Measurements from ENCODE around the gene EMX1.

EMX1 gene

DNA sequence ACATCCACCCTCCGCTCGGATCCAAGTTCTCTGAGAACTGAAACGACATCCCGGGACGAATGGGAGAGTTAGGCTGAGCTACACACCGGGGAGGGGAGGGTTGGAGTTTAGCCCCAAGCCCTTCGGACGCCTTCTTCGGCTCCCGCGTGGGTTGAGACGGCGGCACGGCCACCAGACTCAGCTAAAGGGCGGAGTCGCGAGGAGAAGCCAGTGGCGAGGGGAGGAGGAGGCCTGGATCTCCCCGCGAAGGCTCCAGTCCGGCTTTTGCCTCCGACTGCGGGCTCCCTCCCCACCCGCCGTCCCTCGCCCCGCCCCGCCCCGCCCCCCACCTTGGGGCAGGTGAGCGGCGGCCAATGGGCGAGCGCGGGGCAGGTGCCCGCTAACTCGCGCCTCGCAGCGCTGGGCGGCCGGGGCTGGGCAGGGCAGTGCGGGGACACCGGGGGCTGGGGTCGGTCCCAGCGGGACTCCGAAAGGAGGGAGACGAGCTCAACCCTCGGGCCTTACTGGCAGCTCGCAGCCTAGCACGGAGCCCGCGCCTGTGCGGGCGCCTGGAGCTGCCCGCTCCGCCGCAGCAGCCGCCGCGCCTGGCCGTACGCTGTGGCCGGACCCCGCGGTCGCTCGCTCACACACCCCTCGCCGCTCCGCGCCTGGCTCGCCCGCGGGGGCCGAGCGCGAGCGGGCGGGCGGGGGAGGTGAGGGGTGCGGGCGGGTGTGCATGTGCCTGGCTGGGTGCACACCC lies at the start of gene EMX1:
TSS of gene EMX1 (plus strand) at position 382 of the 739 bp plus-strand sequence. CDS start at position 716, 334 bp downstream.
- no peak for DNase-seq (ENCODE audit: low spot score)

DNA sequence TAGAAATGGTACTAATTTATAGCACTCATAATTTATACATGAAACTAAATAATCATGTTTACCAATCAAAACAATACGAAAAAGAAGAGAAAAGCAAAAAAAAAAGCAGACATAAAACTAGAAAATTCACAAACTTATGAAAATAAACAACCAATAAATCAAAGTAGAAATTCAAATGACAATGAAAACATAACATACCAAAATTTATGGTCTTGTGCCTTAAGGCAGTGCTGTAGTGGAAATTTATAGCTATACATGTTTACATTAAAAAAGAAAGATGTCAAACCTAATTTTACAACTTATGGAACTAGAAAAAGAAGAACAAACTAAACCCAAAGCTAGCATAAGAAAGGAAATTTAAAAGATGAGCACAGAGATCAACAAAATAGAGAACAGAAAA lies 46.3 kb upstream of the EMX1 start:
- no peak for DNase-seq (ENCODE audit: low spot score)

DNA sequence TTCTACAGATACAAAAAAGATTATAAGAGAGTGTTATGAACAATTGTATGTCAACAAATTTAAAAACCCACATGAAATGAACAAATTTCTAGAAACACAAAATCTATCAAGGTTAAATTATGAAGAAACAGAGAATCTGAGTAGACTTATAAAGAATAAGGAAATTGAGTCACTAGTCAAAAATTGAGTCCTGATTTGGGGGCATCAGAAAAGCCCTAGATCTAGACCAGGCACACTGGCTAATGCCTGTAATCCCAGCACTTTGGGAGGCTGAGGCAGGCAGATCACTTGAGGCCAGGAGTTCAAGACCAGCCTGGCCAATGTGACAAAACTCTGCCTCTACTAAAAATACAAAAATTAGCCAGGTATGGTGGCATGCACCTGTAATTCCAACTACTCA lies 45.4 kb upstream of the EMX1 start:
- no peak for DNase-seq (ENCODE audit: low spot score)

DNA sequence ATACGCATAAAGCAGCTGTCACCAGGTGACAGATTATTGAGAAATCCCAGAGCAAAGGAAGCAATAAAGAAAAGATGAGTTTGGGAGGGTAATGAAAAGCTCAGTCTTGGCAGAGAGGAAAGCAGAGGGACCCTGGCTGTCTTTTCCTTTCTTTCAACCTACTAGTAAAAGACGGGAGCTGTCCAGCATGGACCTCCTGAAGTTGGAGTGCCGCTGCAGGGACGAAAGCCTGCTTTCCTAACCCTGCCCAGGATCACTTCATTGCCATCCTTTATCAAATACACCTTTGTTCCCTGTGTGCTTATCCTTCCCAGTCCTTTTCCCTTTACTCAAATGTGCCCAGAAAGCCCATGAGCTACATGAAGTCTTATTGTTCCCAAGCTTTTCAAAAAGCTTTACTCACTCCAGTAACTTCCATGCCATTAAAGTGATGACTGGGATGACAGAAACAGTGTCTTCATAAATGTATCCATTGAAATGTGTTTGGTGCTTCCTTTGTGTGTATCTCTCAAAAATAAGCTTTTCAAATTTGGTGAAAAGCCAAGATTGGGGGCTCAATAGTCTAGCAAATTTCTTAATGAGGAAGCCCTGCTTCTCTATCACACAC lies 33.9 kb upstream of the EMX1 start:
- no peak for DNase-seq (ENCODE audit: low spot score)

DNA sequence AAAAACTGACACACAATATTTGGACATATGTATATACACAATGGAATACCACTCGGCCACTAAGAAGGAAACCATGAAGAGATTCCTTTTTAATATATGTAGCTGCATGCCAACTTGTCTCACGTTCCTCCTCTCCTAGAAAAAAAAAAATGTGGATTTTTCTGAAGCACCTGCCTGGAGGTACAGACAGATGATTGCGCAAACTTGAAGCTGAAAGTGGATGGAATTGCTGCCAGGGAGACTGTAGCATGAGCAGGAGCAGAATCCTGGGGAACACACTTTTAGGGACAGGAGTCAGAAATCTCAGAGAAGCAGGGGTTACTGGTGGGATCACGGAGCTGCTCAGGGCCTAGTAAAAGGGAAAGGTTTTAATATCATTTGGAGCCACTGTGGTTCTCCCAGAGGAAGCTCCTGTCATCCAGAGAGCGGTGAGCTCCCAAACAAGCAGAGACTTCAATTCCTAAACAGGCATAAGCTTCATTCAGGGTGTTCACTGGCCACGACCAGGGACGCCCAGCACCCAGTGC lies 30.8 kb upstream of the EMX1 start:
- no peak for DNase-seq (ENCODE audit: low spot score)

DNA sequence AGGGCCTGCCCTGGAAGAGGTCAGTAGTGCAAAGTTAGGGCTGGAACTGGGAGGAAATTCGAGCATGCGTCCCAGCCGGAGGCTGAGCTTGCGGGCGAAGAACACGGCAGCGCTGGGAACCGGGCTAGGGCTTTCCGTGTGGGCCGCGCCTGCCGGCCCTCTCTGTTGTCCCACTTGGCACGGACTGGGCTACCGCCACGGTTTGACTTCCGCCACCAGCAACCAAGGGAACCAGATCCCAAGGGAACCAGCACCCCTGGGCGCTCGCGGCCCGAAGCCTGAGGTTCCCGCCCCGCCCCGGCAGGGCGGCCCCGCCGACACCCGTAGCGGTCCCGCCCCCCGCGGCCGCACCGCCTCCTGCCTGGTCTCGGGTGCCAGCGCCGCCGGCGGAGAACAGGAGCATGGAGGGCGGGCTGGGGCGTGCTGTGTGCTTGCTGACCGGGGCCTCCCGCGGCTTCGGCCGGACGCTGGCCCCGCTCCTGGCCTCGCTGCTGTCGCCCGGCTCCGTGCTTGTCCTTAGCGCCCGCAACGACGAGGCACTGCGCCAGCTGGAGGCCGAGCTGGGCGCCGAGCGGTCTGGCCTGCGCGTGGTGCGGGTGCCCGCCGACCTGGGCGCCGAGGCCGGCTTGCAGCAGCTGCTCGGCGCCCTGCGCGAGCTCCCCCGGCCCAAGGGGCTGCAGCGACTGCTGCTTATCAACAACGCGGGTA lies 30.1 kb upstream of the EMX1 start, which contains the start of gene SPR:
TSS of gene SPR (plus strand) at position 377 of the 708 bp plus-strand sequence. CDS start at position 402, 25 bp downstream.
- peak; percentile 27 for DNase-seq (ENCODE audit: low spot score)

DNA sequence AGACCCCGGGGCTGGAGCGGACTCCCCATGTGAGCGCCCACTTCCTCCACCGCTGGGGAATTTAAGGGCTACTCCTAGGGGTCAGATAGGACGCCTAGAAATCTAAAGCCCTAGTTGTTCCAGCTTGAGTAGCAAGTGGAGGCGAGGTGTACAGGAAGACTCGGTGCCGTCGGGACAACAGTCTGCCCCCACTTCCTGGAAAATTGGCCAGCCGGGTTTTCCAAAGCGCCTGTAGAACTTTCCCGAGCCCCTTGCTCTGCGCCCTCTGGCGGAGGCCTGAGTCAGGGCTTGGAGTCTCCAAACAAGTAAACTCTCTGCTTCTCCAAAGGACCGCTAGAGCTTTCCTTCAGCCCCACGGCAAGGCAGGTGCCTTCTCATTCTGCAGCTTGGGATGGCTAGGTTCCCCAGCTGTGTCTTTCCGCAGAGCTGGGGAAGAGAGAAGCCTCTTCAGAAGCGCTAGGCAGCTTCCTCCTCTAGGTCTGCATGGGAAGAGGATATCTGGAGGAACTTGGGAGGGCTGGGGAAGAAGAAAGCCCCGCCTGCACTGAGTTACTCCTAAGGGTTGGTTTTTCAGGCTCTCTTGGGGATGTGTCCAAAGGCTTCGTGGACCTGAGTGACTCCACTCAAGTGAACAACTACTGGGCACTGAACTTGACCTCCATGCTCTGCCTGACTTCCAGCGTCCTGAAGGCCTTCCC lies 29.4 kb upstream of the EMX1 start:
- DNase-seq (ENCODE audit: low spot score) = peak; percentile 43

DNA sequence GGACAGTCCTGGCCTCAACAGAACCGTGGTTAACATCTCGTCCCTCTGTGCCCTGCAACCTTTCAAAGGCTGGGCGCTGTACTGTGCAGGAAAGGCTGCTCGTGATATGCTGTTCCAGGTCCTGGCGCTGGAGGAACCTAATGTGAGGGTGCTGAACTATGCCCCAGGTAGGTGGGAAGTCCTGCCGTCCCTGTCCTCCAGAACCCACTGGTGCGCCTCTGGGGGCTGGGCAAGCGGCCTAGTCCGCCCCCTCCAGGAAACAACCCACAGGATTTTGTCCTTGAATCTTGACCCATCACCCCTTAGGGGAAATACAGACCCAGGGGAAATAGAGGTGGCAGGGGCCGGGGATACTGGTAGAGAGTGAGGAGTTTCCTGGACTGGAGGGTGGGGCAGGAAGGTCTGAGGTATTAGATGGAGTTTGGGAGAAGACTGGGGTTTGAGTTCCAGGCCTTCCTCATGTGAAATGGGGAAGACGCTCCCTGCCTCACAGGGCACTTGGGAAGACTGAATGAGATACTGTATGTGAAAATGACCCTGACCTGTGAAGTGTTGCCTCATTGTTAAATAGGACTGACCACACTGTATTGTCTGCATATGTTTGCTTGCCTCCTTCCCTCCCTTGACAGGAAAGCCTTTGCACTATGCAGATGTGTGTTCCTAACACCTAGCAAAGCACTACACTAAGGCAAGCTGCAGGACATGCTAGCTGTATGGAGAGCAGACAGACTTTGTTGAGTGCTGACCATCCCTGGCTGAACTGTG lies 28.7 kb upstream of the EMX1 start:
- DNase-seq (ENCODE audit: low spot score) = no peak

DNA sequence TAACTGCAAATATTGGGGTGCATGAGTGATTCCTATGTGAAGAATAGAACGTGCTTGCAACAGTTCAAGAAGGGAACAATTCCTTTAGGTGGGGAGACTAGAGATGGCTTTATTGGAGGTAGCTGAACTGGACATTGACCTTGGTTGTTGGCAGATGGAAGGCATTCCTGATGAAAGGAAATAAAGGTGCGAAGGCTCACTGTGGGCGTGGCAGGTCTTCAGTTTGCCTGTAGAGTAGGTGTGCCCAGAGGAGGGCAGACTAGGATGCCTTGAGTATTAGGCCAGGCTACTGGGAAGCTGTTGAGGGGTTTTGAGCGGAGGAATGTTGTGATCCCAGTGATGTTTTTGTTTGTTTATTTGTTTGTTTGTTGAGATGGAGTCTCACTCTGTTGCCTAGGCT lies 27.3 kb upstream of the EMX1 start:
- no peak for DNase-seq (ENCODE audit: low spot score)

DNA sequence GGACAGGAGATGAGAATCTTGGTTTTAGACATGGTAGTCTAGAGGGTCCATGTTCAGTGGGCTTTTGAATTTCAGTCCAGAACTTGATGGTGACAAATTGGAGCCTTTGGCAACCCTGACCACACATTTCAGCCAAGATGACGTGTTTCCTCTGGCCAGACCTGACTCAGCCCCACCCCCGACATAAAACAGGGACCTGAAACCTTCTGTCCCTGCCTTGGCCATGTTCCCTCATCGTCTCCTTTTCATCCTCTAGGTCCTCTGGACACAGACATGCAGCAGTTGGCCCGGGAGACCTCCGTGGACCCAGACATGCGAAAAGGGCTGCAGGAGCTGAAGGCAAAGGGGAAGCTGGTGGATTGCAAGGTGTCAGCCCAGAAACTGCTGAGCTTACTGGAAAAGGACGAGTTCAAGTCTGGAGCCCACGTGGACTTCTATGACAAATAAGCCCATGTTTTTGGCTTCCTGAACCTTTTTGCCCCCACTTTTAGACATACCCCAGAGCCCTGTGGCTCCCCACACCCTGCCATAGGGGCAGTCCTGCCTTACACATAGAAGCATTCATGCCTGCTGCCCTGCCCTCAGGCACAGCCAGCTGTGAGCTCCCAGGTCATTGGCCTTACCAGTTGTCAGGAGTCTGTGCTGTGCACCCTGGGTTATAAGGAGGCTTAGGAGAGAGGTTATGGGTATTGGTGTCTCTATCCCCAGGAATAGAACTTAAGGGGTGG lies 26.1 kb upstream of the EMX1 start:
- no peak for DNase-seq (ENCODE audit: low spot score)

DNA sequence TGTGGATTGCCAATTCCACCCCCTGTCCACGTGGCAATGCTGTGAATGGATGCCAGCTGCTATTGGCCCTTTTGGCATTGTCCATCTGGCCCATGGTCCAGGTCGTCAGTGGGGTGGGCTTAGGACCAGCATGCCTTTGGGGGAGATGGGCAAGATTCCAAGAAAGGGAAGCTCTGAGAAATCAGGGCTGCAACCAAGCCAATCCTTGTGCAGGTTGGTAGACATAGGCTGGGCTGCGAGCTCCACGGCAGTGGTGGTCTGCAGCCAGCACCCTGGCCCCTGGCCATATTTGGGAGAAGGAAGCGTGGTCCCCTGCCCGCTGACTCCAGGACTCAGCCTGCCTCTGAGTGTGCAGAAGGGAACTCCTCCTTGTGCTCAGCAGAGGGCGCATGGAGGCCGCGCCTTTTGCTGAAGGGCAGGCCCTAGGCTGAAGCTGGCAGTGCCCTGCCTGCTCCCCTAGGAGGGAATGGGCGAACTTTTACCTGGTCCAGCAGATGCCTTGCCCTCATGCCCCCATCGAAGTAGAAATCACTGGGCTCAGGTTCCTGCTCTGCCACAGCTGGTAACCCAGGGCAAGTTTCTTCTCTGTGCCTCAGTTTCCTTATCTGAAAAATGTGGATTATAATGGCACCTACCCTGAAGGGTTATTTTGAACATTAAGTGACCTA lies 24.7 kb upstream of the EMX1 start:
- peak; percentile 17 for DNase-seq (ENCODE audit: low spot score)

DNA sequence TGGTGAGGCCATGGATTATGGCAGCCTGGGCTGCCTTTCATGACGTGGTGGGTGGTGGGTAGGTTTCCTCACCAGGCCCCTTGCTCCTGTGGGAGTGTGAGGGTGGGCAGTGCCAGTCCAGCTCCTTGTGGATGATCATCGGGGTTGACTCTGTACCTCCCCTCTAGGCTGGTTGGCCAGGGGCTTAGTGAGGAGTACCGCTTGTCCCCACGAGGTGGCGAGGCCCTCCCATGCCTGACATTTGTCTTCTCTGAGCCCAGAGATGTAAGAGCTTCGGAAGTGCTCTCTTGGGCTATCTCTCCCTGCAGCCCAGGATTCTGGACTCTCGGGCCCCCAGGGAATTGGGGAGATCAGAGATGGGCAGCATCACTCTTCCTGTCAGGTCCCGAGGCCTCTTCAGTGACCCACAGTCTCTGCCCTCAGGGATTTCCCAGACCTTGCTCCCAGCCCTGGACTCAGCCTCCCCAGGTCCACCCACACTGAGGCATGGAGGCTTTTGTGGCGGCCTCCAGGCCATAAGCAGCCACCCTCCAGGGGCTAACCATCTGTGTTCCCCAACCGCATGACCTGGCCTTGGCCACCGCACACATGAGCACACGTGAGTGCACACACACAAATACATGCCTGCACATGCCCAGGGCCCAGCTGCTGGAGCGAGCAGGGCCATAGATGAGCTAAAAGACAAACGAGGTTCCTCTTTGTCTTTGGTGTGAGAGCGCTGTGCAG lies 23.6 kb upstream of the EMX1 start:
- no peak for DNase-seq (ENCODE audit: low spot score)

DNA sequence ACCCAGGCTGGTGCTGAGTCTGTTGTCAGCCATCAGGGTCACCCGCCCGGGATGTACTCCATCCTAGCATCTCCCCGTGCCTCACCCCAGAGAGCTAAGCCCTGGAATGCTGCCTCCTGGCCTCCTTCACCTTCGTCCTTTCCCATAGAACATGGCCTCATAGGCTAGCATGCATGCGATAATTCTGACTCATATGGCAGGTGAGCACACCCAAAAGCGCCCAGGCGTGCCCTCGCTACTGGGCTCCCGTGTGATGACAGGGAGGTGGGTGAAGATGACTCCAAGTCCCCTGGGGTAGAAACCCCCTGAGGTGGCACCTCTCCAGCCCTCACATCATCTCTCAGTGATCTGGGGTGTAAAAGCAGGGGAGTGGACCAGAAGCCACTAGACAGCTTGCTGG lies 22.8 kb upstream of the EMX1 start:
- no peak for DNase-seq (ENCODE audit: low spot score)

DNA sequence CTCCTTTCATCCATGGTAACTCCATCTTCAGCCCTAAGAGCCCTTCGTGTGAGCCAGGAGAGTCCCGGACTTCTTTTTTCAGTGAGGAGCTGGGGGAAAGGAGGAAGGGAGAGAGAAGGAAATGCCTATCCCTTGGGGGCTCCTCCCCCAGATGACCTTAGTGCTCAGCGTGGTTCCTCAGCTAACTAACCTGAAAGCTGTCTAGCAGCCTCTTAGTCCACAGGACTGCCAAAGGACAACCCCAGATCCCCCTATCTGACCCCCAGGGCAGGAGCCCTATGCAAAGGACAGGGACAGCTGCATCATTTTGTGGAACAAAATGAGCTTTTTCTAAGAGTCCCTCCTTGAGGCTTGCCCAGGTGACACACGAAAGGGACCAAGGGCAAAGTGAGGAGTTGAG lies 22.2 kb upstream of the EMX1 start:
- DNase-seq (ENCODE audit: low spot score) = no peak

DNA sequence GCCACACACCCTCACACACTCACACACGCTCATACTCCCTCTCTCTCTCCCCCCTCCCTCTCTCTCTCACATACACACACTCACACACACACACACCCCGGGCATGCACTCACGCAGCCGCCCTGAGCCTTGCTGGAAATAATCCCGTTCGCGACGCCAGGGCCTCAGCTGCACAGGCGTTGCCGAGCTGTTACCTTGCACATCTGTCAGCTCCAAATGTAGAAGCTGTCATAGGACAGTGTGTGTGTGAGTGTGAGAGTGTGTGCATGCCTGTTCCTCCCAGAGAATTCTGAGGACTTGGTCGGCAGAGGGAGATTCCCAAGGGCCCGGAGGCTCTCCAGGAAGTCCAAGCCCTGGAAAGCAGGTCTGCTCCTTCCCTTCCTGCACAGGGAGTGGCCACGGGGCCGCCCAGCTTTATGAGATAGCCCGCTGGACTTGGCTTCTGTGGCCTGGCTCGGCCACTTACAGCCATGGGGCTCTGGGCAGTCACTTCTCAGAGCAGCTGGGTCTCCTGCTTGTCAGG lies 21.5 kb upstream of the EMX1 start:
- DNase-seq (ENCODE audit: low spot score) = no peak

DNA sequence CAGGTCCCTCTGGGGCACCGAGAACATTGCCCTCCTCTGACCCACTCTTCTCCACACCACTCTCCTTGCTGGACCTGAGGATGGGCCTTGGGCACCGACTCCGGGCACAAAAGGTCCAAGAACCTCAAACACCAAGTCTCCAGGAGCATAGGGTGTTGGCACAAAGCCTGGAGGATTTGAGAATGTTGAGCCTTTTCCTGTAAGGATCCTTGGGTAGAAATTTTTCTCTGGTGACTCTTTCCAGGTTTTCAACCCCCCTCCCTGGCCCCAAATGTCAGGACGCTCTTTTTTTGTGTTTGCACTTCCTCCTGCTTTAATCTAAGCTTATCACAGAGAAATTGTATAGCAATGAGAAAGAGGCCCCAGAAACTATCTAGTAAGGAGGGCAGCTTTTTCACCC lies 20.9 kb upstream of the EMX1 start:
- DNase-seq (ENCODE audit: low spot score) = no peak

DNA sequence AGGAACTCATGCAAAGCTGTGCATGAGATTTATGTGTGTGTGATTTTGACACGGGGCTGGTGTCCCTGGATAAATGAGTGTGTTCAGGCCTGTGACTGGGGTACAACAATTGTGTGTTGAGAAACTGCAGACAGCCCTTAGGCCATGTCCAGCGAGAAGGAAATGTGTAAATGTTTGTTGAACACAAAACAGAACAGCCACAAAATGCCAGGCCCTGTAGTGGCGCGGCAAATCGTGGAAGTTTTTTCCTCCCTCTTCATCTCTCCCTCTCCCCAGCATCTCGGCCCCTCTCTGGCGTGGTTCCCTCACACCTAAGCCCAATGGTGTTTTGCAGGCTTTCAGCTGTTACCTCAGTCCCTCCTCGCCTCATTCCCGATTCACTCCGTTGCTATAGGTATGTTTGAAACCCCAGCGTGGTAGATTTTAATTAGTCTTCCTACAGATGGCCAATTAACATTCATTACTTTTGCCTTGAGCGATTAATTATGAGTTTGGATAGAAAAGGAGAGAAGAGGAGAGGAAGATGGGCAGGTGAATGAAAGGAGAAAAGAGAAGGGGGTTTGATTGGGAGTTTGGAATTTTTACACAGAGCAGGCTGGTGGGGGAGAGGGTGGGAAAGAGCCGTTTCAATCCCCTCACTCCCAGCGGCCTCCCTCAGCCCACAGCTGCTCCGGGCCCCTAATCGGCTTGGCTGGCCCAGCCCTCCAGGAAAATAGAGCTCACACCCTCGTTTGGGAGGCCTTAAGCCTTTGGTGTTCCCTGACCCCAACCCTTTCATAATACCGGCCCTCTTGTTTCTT lies 19.3 kb upstream of the EMX1 start:
- no peak for DNase-seq (ENCODE audit: low spot score)

DNA sequence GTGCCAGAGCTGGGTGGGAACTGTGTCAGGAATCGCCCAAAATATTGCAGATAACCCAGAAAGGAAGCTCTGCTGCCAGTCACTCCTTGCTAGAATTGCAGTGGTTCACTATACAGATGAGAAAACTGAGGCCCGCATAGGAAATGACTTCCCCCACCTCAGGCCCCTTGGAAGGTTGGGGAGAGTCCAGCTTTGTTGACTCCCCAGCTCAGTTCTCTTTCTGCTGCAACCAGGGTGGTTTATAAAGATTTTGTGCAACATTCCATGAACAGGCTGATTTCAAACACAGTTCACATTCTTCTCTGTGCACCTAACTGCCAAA lies 18.8 kb upstream of the EMX1 start:
- DNase-seq (ENCODE audit: low spot score) = no peak

All from hematopoietic multipotent progenitor cell treated with erythropoietin and hydrocortisone succinate and interleukin-3 and kit ligand, for 17 days (in vitro differentiated cells).